Osteocyte (in vitro differentiated cells): ENCODE measurements around the gene CNKSR1. TPM values are rescaled to one million over a fixed set of nuclear protein-coding genes. Genes with fewer than 3 reads are reported as not detected.
A peak's percentile ranks its signal among the peaks of the same experiment; 100 is the strongest.

Experiments used
- DNase-seq: peaks from one replicate; pipeline ENCODE4 v3.0.0; 2021; ENCODE audit warnings: mixed read lengths; ENCODE audit not compliant: unreplicated experiment; ENCODE audit errors: extremely low spot score
- H3K27ac Mint-ChIP-seq: one replicate; pipeline ENCODE4 v1.8.0; 2021; ENCODE audit warnings: mild to moderate bottlenecking, mixed read lengths; ENCODE audit not compliant: unreplicated experiment
- H3K27me3 Mint-ChIP-seq: one replicate; pipeline ENCODE4 v1.8.0; 2021; ENCODE audit warnings: mixed read lengths; ENCODE audit not compliant: unreplicated experiment
- H3K36me3 Mint-ChIP-seq: one replicate; pipeline ENCODE4 v1.8.0; 2021; ENCODE audit warnings: mixed read lengths; ENCODE audit not compliant: unreplicated experiment
- H3K4me1 Mint-ChIP-seq: one replicate; pipeline ENCODE4 v1.8.0; 2021; ENCODE audit warnings: mixed read lengths; ENCODE audit not compliant: unreplicated experiment
- H3K4me3 Mint-ChIP-seq: one replicate; pipeline ENCODE4 v1.8.0; 2021; ENCODE audit warnings: mild to moderate bottlenecking, moderate library complexity, mixed read lengths; ENCODE audit not compliant: unreplicated experiment
- H3K9me3 Mint-ChIP-seq: one replicate; pipeline ENCODE4 v1.8.0; 2021; ENCODE audit warnings: mixed read lengths; ENCODE audit not compliant: unreplicated experiment
- total RNA-seq: library from RNA; stranded (reverse); gene quantifications from 2 replicates; pipeline ENCODE4 v1.2.1, GENCODE V29; 2021
- TF ChIP-seq, protein P1 (sequence below): fragments of 200-600 bp; sonication (generic); IDR thresholded peaks from 2 replicates; pipeline ENCODE4 v1.5.0; 2021; ENCODE audit warnings: antibody characterized with exemption, mild to moderate bottlenecking, moderate library complexity

CNKSR1 gene
- total RNA-seq, 1 donor from 2014 or later = 1.1 TPM

DNA sequence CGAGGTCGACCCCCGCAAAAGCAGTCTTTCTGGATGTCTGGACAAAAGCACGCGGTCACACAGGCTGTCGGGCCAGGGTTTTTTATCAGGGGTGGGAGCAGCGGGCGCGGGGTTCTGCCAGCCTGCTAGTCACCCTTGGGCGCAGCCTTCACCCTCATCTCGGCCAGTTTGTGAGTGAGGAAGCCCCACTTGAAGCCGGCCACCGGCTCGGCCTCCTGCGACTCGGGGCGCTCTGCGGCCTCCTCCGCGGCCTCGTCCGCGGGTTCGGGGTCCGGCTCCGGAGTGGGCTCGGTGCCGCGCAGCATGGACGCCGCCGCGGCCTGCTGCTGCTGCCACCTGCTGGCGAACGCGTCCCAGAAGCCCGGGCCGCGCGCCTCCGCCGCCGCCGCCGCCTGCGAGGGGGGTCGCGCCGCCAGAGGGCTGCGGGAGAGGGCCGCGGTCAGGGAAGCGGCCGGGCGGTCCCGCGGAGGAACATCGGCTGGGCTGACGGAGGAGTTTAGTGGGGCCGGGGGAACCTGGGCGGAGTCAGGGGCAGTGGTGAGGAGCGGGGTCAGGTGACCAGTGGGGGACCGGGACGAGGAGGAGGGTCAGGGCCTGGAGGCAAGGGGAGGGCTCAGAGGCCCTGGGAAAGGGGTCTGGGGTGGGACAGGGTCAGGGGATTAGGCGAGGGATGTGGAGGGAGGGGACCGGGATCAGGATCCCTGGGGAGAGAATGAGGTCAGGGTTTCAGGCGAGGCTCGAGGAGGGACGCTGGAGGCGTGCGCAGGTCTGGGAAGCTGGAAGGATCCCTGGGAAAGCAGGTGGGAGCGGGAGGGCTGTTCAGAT is 13.0 kb upstream of the CNKSR1 start:
- TF ChIP-seq, protein P1, sequence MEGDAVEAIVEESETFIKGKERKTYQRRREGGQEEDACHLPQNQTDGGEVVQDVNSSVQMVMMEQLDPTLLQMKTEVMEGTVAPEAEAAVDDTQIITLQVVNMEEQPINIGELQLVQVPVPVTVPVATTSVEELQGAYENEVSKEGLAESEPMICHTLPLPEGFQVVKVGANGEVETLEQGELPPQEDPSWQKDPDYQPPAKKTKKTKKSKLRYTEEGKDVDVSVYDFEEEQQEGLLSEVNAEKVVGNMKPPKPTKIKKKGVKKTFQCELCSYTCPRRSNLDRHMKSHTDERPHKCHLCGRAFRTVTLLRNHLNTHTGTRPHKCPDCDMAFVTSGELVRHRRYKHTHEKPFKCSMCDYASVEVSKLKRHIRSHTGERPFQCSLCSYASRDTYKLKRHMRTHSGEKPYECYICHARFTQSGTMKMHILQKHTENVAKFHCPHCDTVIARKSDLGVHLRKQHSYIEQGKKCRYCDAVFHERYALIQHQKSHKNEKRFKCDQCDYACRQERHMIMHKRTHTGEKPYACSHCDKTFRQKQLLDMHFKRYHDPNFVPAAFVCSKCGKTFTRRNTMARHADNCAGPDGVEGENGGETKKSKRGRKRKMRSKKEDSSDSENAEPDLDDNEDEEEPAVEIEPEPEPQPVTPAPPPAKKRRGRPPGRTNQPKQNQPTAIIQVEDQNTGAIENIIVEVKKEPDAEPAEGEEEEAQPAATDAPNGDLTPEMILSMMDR = peak; percentile 86
- Mint-ChIP-seq H3K36me3 (no peaks in the 10 kb centered on the region), H3K4me1 (peaks cover 16% of the 10 kb centered on the region), H3K9me3 (no peaks in the 10 kb centered on the region), H3K27ac (peak overlapping the region; percentile 38), H3K27me3 (no peaks in the 10 kb centered on the region), H3K4me3 (peak overlapping the region; percentile 63)
- DNase-seq = no peak

DNA sequence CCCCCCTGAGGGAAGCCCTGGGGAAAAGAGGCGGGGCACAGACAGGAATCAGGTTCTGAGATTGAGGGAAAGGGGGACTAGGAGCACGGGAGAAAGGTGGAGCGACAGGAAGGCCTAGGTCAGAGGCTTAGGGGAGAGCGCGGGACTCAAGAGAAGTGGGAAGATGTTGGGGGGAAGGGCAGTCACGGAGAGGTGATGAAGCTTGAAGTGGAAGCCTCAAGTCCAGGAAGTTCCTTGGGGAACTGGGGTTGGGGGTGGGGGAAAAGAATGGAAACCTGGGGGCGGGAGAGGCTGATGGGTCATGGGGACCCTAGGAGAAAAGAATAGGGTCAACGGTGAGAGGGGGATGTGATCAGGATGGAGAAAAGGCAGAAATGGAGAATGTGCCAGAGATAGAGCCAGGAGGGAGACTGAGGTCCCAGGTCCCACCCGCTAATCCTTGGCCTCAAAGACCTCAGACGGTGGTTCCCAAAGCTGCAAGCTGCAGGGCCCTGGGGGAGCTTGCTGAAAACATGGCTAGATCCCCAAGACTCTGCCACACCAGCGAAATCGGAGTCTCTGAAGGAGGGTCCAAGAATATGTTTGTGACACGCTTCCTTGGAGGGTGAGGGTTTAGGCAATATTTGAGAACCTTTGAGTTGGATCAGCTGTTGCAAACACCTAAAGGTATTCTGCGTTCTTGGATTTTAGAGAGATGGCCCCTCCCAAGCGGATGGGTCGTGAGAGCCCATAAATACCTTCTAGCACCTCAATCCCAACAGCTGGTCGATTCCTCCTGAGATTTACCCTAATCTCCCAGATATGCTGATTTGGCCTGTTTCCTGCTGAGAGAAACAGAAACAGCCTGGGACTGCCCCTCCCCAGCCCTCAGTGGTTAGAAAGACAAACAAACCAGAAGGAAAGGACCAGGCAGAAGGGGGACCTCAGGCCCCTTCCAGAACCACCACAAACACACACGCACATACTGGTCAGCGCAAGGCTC is 12.1 kb upstream of the CNKSR1 start:
- DNase-seq = no peak
- Mint-ChIP-seq H3K36me3 (no peaks in the 10 kb centered on the region), H3K27ac (peak overlapping the region; percentile 38), H3K4me1 (peaks cover 18% of the 10 kb centered on the region), H3K4me3 (peak overlapping the region; percentile 63), H3K9me3 (no peaks in the 10 kb centered on the region), H3K27me3 (no peaks in the 10 kb centered on the region)
- TF ChIP-seq, protein P1 = no peak

DNA sequence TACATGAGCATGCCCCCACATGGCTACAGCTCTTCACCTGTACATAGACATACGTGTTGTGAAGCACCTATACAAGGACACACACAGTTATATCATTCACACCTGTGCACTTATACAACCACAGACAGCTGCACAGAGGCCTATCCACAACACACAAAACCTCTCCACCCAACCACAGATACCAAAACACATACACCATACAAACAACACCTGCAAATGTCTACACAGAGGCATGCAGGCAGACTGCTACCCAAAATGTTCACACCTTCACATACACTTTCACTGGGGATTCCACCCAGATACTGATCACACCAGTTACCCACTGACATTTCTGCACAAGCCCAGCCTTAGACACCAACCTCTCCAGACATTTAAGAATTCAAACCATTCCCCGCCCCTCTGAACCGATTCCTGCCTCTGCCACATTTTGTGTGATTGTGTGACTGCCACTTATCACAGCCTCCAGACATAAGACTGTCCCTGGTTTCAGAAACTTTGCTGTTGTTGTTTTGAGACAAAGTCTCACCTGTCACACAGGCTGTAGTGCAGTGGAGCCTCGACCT is 10.5 kb upstream of the CNKSR1 start:
- DNase-seq = no peak
- H3K27ac Mint-ChIP-seq = no peak overlapping the region
- H3K36me3 Mint-ChIP-seq = no peaks in the 10 kb centered on the region
- H3K4me1 Mint-ChIP-seq = peaks cover 22% of the 10 kb centered on the region
- no peaks in the 10 kb centered on the region for H3K9me3 Mint-ChIP-seq
- no peaks in the 10 kb centered on the region for H3K27me3 Mint-ChIP-seq
- no peak overlapping the region for H3K4me3 Mint-ChIP-seq
- TF ChIP-seq, protein P1 = no peak

DNA sequence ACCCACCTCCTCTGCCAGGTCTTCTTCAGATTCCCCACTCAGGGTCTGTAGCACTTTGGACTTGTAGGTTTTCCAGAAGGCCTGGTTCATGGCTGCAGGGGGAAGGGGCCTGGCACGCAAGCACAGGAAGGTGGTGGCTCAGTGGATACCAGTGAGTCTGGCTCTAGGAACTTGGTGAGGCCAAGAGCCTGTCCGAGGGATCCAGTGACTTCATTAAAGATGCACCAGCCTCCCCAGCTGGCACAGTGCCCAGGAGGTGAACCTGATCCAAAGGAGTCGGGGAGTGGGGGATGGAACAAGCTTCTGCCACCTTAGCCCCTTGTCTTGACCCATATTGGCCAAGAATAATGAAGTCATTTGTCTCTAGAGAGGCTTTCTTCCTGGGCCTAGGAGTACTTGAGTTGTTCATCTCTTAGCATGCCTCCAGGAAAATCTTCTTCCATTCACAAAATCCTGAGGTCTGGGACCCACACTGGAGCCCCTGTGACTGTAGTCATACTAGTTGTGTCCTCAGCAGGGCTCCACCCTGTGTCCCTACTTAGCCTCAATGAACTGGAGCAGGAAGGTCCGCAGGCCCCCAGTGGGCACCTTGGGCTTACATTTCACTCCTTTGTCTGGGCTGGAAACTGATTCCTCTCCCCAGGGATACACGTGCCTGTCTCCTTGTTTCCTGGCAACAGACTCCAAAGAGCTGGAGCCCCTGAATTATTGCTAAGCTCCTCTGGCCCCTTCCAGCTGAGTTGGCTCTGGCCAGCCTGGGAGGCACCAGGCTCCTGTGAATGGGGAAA is 8.7 kb upstream of the CNKSR1 start, which contains the start of gene C1orf232:
TSS of gene C1orf232 (minus strand) at position 554 of the 788 bp plus-strand sequence. CDS start at position 90, 464 bp downstream.
- peak within 1 kb of the TSS; percentile 88 for H3K4me3 Mint-ChIP-seq
- no peaks in the 10 kb centered on the region for H3K27me3 Mint-ChIP-seq
- TF ChIP-seq, protein P1 = no peak
- DNase-seq = no peak
- H3K27ac Mint-ChIP-seq = peak within 1 kb of the TSS; percentile 86
- H3K4me1 Mint-ChIP-seq = peaks cover 17% of the 10 kb centered on the region
- H3K36me3 Mint-ChIP-seq = no peaks in the 10 kb centered on the region
- no peaks in the 10 kb centered on the region for H3K9me3 Mint-ChIP-seq
